Thoracic aorta (tissue), 2 donors: Measurements from ENCODE around the gene POU2F3. TPM values are rescaled to one million over a fixed set of nuclear protein-coding genes. Genes with fewer than 3 reads are reported as not detected.

Source experiments
- ATAC-seq: fragments of 150-250 bp; one replicate; pipeline ENCODE4 v1.8.0; 2017; ENCODE audit warnings: low read depth; ENCODE audit not compliant: insufficient number of reproducible peaks, low FRiP score
- DNase-seq: peaks from one replicate; pipeline ENCODE4 v3.0.0-alpha.2; 2020; ENCODE audit warnings: low spot score
- H3K27ac ChIP-seq, 2 donors: fragments of 200-600 bp; sonication (generic); 1 replicate in 1 of 2; 2 replicates in 1 of 2; pipeline ENCODE4 v1.5.1; 2016; ENCODE audit warnings: mild to moderate bottlenecking in 2 of 2, moderate library complexity in 2 of 2
- H3K27me3 ChIP-seq: fragments of 200-600 bp; sonication (generic); replicated peaks from 2 replicates; pipeline ENCODE4 v1.6.0; 2016; ENCODE audit warnings: mild to moderate bottlenecking; ENCODE audit not compliant: insufficient read depth
- H3K36me3 ChIP-seq: fragments of 200-600 bp; sonication (generic); one replicate; pipeline ENCODE4 v1.5.1; 2016
- H3K4me1 ChIP-seq, 2 donors: fragments of 200-600 bp; sonication (generic); 1 replicate in 1 of 2; 2 replicates in 1 of 2; pipeline versions ENCODE4 v1.5.1 to v1.6.0; 2016; ENCODE audit warnings: low read depth in 2 of 2, mild to moderate bottlenecking in 1 of 2; ENCODE audit not compliant: control insufficient read depth in 1 of 2
- H3K4me3 ChIP-seq: fragments of 200-600 bp; sonication (generic); 2 replicates; pipeline ENCODE4 v1.5.1; 2016; ENCODE audit warnings: mild to moderate bottlenecking
- H3K9me3 ChIP-seq: fragments of 200-600 bp; sonication (generic); 2 replicates; pipeline ENCODE4 v1.5.1; 2016
- total RNA-seq, 2 donors: library from RNA; depleted of rRNA; stranded (reverse); fragments of >200 nt; gene quantifications; one replicate each; pipeline versions ENCODE4 v1.1.0 to v1.2.3, GENCODE V29; 2016
- TF ChIP-seq, protein P1 (sequence below): fragments of 200-600 bp; sonication (generic); IDR thresholded peaks from one replicate; pipeline ENCODE4 v1.5.1; 2019; ENCODE audit warnings: antibody characterized with exemption

Gene POU2F3
- total RNA-seq, 2 donors from 2014 or later: not detected

DNA sequence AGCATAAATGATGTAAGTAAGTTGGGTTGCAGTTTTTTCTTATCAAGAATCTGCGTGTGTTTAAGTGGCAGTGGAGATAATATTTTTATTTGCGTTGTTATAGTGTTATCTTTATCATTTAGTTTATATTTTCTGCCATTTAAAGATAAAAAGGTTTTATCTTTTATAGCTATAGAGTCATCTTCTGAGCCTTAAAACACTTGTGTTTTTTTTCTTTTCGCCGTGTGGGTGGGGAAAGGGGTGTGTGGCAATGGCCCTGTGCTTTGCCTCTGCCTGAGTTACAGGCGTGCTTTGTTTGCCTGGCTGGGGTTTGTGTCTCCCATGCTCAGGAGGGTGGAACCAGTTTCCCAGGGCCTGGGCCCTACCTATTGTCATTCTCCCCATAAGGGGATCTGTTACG is 112.5 kb downstream of the POU2F3 start:
- DNase-seq (no peak), ATAC-seq (no peak)
- Histone ChIP-seq H3K4me1 (peaks cover 19 to 47% of the 10 kb centered on the region in 2 donors), H3K27me3 (no peaks in the 10 kb centered on the region), H3K27ac (no peak overlapping the region), H3K4me3 (no peak overlapping the region), H3K9me3 (no peaks in the 10 kb centered on the region), H3K36me3 (no peaks in the 10 kb centered on the region)
- TF ChIP-seq, protein P1, sequence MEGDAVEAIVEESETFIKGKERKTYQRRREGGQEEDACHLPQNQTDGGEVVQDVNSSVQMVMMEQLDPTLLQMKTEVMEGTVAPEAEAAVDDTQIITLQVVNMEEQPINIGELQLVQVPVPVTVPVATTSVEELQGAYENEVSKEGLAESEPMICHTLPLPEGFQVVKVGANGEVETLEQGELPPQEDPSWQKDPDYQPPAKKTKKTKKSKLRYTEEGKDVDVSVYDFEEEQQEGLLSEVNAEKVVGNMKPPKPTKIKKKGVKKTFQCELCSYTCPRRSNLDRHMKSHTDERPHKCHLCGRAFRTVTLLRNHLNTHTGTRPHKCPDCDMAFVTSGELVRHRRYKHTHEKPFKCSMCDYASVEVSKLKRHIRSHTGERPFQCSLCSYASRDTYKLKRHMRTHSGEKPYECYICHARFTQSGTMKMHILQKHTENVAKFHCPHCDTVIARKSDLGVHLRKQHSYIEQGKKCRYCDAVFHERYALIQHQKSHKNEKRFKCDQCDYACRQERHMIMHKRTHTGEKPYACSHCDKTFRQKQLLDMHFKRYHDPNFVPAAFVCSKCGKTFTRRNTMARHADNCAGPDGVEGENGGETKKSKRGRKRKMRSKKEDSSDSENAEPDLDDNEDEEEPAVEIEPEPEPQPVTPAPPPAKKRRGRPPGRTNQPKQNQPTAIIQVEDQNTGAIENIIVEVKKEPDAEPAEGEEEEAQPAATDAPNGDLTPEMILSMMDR: no peak

- no peak overlapping the region for H3K4me3 ChIP-seq
- TF ChIP-seq, protein P1: no peak
- DNase-seq (no peak), ATAC-seq (no peak)
- H3K27ac ChIP-seq: no peak overlapping the region
- peaks cover 8 to 36% of the 10 kb centered on the region in 2 donors for H3K4me1 ChIP-seq
- H3K9me3 ChIP-seq: no peaks in the 10 kb centered on the region
- no peaks in the 10 kb centered on the region for H3K36me3 ChIP-seq
- H3K27me3 ChIP-seq: no peaks in the 10 kb centered on the region
Observed at GRCh38 chr11:120354068-120354467, 114.1 kb downstream of the POU2F3 start.

- Histone ChIP-seq H3K4me3 (no peak overlapping the region), H3K4me1 (peaks cover under 1 to 29% of the 10 kb centered on the region in 2 donors), H3K27ac (no peak overlapping the region), H3K27me3 (no peaks in the 10 kb centered on the region), H3K9me3 (no peaks in the 10 kb centered on the region), H3K36me3 (no peaks in the 10 kb centered on the region)
- DNase-seq: no peak
- ATAC-seq: no peak
- TF ChIP-seq, protein P1: no peak
Observed at GRCh38 chr11:120354779-120355178, 114.8 kb downstream of the POU2F3 start.

- Histone ChIP-seq H3K36me3 (no peaks in the 10 kb centered on the region), H3K27me3 (no peaks in the 10 kb centered on the region), H3K4me3 (no peak overlapping the region), H3K9me3 (no peaks in the 10 kb centered on the region), H3K4me1 (peaks cover 16 to 42% of the 10 kb centered on the region in 2 donors), H3K27ac (no peak overlapping the region)
- DNase-seq (no peak), ATAC-seq (no peak)
- TF ChIP-seq, protein P1: no peak
Observed at GRCh38 chr11:120357620-120358019, 117.7 kb downstream of the POU2F3 start.

- TF ChIP-seq, protein P1: no peak
- no peak for ATAC-seq
- Histone ChIP-seq H3K36me3 (no peaks in the 10 kb centered on the region), H3K9me3 (no peaks in the 10 kb centered on the region), H3K27me3 (no peaks in the 10 kb centered on the region), H3K4me1 (peaks cover 23 to 48% of the 10 kb centered on the region in 2 donors), H3K27ac (no peak overlapping the region), H3K4me3 (no peak overlapping the region)
- no peak for DNase-seq
Observed at GRCh38 chr11:120358729-120359128, 118.8 kb downstream of the POU2F3 start.
